GM13977 (cell line): ENCODE data around the gene TRIM46.
"Not testable (repeated sequence)": the region's sequence is repeated elsewhere in the genome, so short reads cannot be mapped to it uniquely, and the experiment has no call there.

ENCODE experiments used
- DNase-seq: peaks from one replicate; pipeline ENCODE4 v3.0.0; 2012; ENCODE audit warnings: low spot score
- in situ Hi-C: fragments of 300-500 bp; cut with MboI; formaldehyde crosslinking; loops from one replicate; pipeline ENCODE4 v1.12.0; 2022; ENCODE audit warnings: low sequenced_read_pairs, low pct_unique_long_range_greater_than_20kb, mixed read lengths, inconsistent platforms; ENCODE audit not compliant: unreplicated experiment
- TF ChIP-seq, protein P1 (sequence below): IDR thresholded peaks from 2 replicates; pipeline ENCODE4 v1.5.1; 2012; ENCODE audit warnings: mild to moderate bottlenecking, control low read depth; ENCODE audit not compliant: insufficient read depth; ENCODE audit errors: extremely low read depth, missing control alignments

TRIM46 gene

GRCh38 chr1:155166051-155166470 lies 7.6 kb upstream of the TRIM46 start:
- in situ Hi-C loops: loop anchor here (5.0 kb wide), 1 partner anchor 74 kb away; no protein-coding TSS in a partner anchor
- DNase-seq: no peak
- TF ChIP-seq, protein P1, sequence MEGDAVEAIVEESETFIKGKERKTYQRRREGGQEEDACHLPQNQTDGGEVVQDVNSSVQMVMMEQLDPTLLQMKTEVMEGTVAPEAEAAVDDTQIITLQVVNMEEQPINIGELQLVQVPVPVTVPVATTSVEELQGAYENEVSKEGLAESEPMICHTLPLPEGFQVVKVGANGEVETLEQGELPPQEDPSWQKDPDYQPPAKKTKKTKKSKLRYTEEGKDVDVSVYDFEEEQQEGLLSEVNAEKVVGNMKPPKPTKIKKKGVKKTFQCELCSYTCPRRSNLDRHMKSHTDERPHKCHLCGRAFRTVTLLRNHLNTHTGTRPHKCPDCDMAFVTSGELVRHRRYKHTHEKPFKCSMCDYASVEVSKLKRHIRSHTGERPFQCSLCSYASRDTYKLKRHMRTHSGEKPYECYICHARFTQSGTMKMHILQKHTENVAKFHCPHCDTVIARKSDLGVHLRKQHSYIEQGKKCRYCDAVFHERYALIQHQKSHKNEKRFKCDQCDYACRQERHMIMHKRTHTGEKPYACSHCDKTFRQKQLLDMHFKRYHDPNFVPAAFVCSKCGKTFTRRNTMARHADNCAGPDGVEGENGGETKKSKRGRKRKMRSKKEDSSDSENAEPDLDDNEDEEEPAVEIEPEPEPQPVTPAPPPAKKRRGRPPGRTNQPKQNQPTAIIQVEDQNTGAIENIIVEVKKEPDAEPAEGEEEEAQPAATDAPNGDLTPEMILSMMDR: no peak

GRCh38 chr1:155166471-155167165 lies 7.0 kb upstream of the TRIM46 start:
- TF ChIP-seq, protein P1: no peak
- in situ Hi-C loops: loop anchor here (5.0 kb wide), 1 partner anchor 74 kb away; no protein-coding TSS in a partner anchor
- no peak for DNase-seq

DNA sequence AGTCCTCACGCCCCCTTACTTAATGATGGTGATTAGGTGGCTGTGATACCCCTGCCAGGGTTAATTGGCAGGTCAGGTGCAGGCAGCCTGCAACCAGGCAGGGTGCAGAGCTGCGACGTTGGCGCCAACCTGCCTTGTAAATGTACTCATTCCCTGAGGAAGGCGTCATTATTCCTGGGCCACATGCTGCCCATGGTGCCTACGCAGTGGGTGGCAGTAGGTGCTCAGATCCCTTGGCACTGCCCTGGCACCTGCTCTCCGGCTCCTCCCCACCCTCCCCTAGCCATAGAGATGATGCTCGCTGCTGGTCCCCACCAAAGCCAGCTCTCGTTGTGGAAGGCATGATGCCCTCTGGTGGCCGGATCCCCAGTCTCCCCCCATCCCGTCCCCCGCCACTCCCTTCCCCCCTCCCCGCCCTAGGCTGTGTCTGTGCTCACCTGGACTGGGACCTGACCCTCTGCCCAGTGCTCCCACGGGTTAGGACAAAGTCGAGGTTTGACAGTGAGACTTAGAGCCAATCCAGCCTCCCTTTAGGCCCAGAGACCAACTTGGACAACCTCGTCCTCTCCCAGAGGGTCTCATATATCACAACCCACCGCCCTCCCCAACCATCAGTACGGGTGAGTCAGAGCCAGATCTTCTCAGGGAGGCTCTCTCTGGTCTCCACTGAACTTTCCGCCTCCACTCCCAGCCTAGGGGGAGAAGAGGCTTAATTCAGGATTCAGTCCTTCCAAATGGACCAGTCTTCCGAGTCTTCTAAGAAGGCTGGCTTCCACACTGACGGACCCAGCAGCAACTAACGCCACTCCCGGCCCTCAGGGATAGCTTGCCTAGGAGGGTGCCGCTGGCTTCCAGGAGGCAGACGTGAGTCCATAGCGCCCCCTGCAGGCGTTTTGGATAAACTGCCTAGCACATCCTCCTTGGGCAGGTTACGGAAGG lies 6.2 kb upstream of the TRIM46 start:
- TF ChIP-seq, protein P1: peak; percentile 91
- peak; percentile 79 for DNase-seq
- in situ Hi-C loops: loop anchor here (5.0 kb wide), 1 partner anchor 75 kb away; no protein-coding TSS in a partner anchor

GRCh38 chr1:155168105-155168445 lies 5.6 kb upstream of the TRIM46 start:
- not testable (repeated sequence) for DNase-seq
- in situ Hi-C loops: loop anchor here (5.0 kb wide), 1 partner anchor 76 kb away; no protein-coding TSS in a partner anchor

DNA sequence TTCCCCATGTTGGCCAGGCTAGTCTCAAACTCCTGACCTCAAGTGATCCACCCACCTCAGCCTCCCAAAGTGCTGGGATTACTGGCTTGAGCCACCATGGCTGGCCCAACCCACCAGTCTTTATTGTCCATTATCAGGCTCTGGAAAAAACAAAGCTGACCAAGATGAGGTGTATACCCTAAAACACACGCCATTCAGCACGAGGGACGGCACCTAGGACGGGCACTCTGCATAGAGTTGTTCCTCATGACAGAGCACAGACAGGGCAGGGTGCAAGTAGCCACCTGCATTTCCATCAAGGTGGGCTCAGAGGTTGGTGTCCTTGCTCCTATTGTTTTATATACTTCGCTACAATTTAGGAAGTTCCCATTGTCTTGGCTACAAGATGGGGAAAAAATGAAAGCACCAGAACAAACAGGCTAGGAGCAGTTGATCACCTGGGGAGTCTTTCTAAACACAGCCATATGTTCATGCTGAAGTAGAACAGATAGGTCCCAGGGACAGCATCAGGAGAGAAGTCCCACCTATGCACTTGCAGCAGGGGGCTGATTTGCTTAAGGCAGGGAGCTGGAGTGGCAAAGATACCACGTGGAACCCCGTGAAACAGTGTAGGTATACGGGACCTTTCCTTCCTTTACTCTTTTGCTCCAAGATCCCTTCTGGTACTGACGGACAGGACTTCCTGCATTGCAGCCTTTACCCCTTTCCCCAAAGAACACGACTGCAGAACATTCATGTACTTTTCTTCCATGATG lies 5.0 kb upstream of the TRIM46 start:
- DNase-seq: no peak
- in situ Hi-C loops: loop anchor here (5.0 kb wide), 1 partner anchor 76 kb away; no protein-coding TSS in a partner anchor

GRCh38 chr1:155169541-155169940 lies 4.1 kb upstream of the TRIM46 start:
- no peak for DNase-seq
- in situ Hi-C loops: loop anchor here (5.0 kb wide), 1 partner anchor 77 kb away; no protein-coding TSS in a partner anchor
- TF ChIP-seq, protein P1: no peak

More for the DNA sequence above, 5.0 kb upstream of the TRIM46 start:
- TF ChIP-seq, protein P1: no peak
